ENCODE measurements around the gene MEIS1. TPM values are rescaled to one million over a fixed set of nuclear protein-coding genes. Genes with fewer than 3 reads are reported as not detected.

MEIS1 gene
- total RNA-seq, 1 experiment from 2014 or later, result 4.1 TPM

- no peaks in the 10 kb centered on the region for H3K4me1 ChIP-seq (ENCODE audit: insufficient read depth, low read length)
- no peaks in the 10 kb centered on the region for H3K27me3 ChIP-seq (ENCODE audit: low read length)
- no peak overlapping the region for H3K4me3 ChIP-seq (ENCODE audit: low read length)
- BruUV-seq (replicated peaks), result no TSS peak
- no peak overlapping the region for H3K27ac ChIP-seq (ENCODE audit: low read length)
- no peaks in the 10 kb centered on the region for H3K9me2 ChIP-seq (replicated peaks; ENCODE audit: low read length)
- no peaks in the 10 kb centered on the region for H3K9me3 ChIP-seq (ENCODE audit: low read length)
- no peaks in the 10 kb centered on the region for H4K20me1 ChIP-seq (ENCODE audit: low read length)
- H3K36me3 ChIP-seq (ENCODE audit: low read depth, low read length), result no peaks in the 10 kb centered on the region
- CTCF ChIA-PET, result no interaction called here
- no peak for DNase-seq
- TF ChIP-seq EZH2 (IDR thresholded peaks at IDR 0.05; ENCODE audit: low read length, unreplicated experiment) (no peak), EZH2phosphoT487 (IDR thresholded peaks at IDR 0.05; ENCODE audit: borderline replicate concordance, low read length) (no peak), CTCF (conservative IDR thresholded peaks at IDR 0.05; ENCODE audit: low read depth, low read length) (no peak)
- intact Hi-C loops (cut with micrococcal nuclease), result no loop called here
- POLR2A ChIA-PET (ENCODE audit: unreplicated experiment), result no interaction called here
- H3K79me2 ChIP-seq (ENCODE audit: low read length), result no peaks in the 10 kb centered on the region
- no peak for ATAC-seq
- no peak overlapping the region for H2AFZ ChIP-seq (ENCODE audit: low read length)
- H3K9ac ChIP-seq (ENCODE audit: low read length), result no peak overlapping the region
- no peaks in the 10 kb centered on the region for H3F3A ChIP-seq (ENCODE audit: low read length, unreplicated experiment)
- no peak overlapping the region for H3K4me2 ChIP-seq (ENCODE audit: low read length)
Observed at GRCh38 chr2:66543257-66543767, 108.4 kb downstream of the MEIS1 start.

DNA sequence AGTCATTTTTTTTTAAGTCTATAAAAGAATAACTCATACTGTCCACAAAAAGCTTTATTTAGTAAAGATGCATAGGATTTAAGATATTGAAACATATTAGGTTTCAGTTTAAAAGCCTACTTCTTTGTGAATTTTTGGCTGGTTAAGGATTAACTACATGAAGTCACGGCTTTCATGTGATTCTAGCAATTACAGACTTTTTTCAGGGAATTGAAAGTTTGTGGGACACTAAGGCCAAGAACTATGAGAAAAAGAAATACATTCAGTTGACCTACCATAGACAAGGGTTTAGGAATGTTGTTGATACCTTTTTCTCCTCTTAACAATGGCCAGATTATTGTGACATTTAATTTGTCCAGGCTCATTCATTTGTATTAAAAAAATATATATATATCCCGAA, 109.3 kb downstream of the MEIS1 start:
- TF ChIP-seq EZH2phosphoT487 (IDR thresholded peaks at IDR 0.05; ENCODE audit: borderline replicate concordance, low read length), result no peak
- no peak for TF ChIP-seq CTCF (conservative IDR thresholded peaks at IDR 0.05; ENCODE audit: low read depth, low read length)
- no peak for TF ChIP-seq EZH2 (IDR thresholded peaks at IDR 0.05; ENCODE audit: low read length, unreplicated experiment)
- Histone ChIP-seq H4K20me1 (ENCODE audit: low read length) (no peaks in the 10 kb centered on the region), H3K9me3 (ENCODE audit: low read length) (no peaks in the 10 kb centered on the region), H3K36me3 (ENCODE audit: low read depth, low read length) (no peaks in the 10 kb centered on the region), H3F3A (ENCODE audit: low read length, unreplicated experiment) (no peaks in the 10 kb centered on the region), H3K27me3 (ENCODE audit: low read length) (no peaks in the 10 kb centered on the region), H3K4me2 (ENCODE audit: low read length) (no peak overlapping the region), H3K4me1 (ENCODE audit: insufficient read depth, low read length) (no peaks in the 10 kb centered on the region), H3K9ac (ENCODE audit: low read length) (no peak overlapping the region), H3K9me2 (replicated peaks; ENCODE audit: low read length) (no peaks in the 10 kb centered on the region), H3K4me3 (ENCODE audit: low read length) (no peak overlapping the region), H3K79me2 (ENCODE audit: low read length) (no peaks in the 10 kb centered on the region), H2AFZ (ENCODE audit: low read length) (no peak overlapping the region), H3K27ac (ENCODE audit: low read length) (no peak overlapping the region)
- intact Hi-C loops (cut with micrococcal nuclease), result no loop called here
- no peak for DNase-seq
- ChIA-PET POLR2A (ENCODE audit: unreplicated experiment) (no interaction called here), CTCF (interaction anchor here (0.7 kb wide), 1 partner anchor 904 kb away, joined by 4 read pairs; no protein-coding TSS in a partner anchor)
- BruUV-seq (replicated peaks), result no TSS peak
- ATAC-seq, result no peak; the same call in 1 of the 2 replicates

- no peaks in the 10 kb centered on the region for H3K27me3 ChIP-seq (ENCODE audit: low read length)
- H3K4me3 ChIP-seq (ENCODE audit: low read length), result no peak overlapping the region
- 0 out of 2 replicates have a peak, but pooled peaks cover under 1% of the 10 kb centered on the region for H3K4me1 ChIP-seq (ENCODE audit: insufficient read depth, low read length)
- BruUV-seq (replicated peaks), result no TSS peak
- H3K27ac ChIP-seq (ENCODE audit: low read length), result no peak overlapping the region
- ATAC-seq (no peak), DNase-seq (no peak)
- H3F3A ChIP-seq (ENCODE audit: low read length, unreplicated experiment), result no peaks in the 10 kb centered on the region
- POLR2A ChIA-PET (ENCODE audit: unreplicated experiment), result no interaction called here
- H3K9me3 ChIP-seq (ENCODE audit: low read length), result no peaks in the 10 kb centered on the region
- no peak overlapping the region for H3K9ac ChIP-seq (ENCODE audit: low read length)
- H2AFZ ChIP-seq (ENCODE audit: low read length), result no peak overlapping the region
- CTCF ChIA-PET, result no interaction called here
- H3K79me2 ChIP-seq (ENCODE audit: low read length), result no peaks in the 10 kb centered on the region
- H4K20me1 ChIP-seq (ENCODE audit: low read length), result no peaks in the 10 kb centered on the region
- H3K9me2 ChIP-seq (replicated peaks; ENCODE audit: low read length), result no peaks in the 10 kb centered on the region
- H3K4me2 ChIP-seq (ENCODE audit: low read length), result no peak overlapping the region
- TF ChIP-seq EZH2 (IDR thresholded peaks at IDR 0.05; ENCODE audit: low read length, unreplicated experiment) (no peak), EZH2phosphoT487 (IDR thresholded peaks at IDR 0.05; ENCODE audit: borderline replicate concordance, low read length) (no peak), CTCF (conservative IDR thresholded peaks at IDR 0.05; ENCODE audit: low read depth, low read length) (no peak)
- intact Hi-C loops (cut with micrococcal nuclease), result no loop called here
- no peaks in the 10 kb centered on the region for H3K36me3 ChIP-seq (ENCODE audit: low read depth, low read length)
Observed at GRCh38 chr2:66545258-66545657, 110.3 kb downstream of the MEIS1 start.
